GM19468 (cell line): ENCODE measurements around the gene VPS52.

Experiments used
- ATAC-seq: cut with Tn5 transposase; IDR thresholded peaks from one replicate; pipeline ENCODE4 v1.9.1; 2021; ENCODE audit warnings: mild to moderate bottlenecking, moderate library complexity, moderate number of reproducible peaks; ENCODE audit not compliant: unreplicated experiment; ENCODE audit errors: extremely low read depth

The VPS52 gene

DNA sequence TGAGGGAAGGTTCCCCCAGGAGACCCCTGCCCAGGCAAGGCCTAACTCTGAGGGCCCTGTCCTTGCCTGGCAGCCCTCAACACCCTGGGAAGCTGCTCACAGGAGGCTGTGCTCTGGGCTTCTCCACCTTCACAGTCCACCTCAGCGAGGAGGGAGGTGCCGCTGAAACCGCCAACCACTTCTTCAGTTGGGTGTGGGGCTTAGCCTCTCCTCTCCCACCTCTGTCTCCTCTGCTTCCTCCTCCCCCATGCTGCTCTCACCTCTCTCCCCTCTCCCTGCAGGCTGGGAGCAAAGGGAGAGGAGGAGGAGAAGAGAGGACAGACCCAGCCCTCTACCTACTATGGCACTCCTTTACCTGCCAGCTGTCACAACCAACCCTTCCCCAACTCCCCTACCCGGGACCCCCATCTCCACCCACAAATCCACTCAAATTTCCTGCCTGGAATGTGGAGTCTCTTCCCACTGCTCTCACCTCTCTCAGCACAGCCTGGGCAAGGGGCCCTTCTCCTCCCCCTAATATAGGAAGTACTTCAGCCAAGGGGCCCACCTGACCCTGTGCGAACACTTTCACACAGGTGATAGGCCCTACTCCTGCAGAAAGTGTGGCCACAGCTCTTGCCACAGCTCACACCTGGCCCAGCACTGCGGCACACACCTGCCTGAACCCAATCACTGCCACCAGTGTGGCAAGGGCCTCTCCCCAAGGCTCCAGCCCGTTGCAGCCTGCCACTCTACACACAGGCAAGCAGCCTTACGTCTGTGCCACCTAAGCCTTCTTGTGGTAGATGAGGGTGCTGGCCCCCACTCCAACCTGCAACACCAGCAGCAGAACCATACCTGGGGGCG lies 56.2 kb downstream of the VPS52 start:
- no peak for ATAC-seq

DNA sequence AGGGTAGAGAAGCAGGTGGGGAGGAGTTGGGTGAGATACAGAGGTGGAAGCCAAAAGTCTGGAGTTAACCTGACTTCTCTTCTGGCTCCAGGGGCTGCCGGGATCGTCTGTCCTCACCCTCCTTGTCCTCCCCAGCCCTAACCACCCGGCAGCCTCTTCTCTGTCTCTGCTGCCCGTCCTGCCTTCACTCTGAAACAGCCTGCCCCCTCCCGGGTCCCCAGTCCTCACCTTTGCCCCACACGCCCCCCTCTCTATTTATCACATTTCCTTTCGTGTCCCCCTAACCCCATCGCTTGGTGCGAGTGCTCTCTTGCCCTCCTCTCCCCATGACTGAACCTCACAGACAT lies 57.7 kb downstream of the VPS52 start:
- ATAC-seq = no peak

DNA sequence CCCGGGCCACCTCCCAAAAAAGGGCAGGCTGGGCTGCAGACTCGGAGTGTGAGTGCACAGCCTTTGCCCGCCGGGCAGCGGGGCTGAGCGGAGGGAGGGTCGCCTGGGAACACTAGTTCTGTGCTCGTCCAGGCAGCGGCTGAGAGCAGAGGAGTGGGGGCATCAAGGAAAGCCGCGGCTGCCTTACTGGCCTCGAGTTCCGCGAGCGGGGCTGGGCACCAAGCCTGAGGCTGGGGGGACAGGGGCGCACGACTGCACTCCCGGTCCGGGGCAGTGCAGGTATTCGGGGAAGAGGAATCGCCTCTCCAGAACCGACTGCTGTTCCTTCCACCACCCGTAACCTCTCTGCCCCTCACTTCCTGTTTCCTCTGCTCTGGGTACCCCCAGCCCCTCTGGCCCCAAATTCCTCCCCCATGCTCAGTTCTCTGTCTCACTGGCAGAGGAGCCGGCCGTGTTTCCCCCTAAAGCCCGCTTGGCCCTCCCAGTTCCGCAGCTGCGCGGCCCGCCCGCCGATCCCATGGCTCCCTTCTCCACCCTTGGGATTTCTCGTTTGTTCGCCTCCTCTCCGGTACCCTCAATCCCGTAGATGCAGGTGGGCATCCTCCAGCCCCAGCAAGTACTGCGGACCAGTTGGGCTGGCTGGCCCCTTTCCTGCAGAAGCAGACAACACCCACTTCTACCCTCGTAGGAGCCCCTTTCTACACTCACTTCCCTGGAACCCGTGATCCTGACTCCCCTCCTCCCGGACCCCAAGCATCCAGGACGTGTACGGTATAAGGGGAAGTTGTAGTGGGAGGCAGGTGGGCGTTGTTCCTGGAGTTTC lies 58.3 kb downstream of the VPS52 start:
- ATAC-seq = no peak

DNA sequence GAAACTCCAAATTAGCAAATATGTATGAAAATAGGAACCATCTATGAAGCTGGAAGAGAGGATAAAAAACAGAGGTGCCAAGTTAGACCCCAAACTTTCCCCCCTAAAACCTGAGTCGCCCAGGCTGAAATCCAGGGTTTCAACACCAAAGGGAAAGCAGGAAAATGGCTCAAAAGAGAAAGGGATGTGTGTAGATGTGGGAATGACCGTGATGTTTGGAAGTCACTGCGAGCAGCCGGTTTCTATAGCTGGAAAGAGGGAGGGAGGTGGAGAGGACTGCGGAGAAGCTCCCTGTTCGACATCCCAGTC lies 58.9 kb downstream of the VPS52 start:
- ATAC-seq = no peak

DNA sequence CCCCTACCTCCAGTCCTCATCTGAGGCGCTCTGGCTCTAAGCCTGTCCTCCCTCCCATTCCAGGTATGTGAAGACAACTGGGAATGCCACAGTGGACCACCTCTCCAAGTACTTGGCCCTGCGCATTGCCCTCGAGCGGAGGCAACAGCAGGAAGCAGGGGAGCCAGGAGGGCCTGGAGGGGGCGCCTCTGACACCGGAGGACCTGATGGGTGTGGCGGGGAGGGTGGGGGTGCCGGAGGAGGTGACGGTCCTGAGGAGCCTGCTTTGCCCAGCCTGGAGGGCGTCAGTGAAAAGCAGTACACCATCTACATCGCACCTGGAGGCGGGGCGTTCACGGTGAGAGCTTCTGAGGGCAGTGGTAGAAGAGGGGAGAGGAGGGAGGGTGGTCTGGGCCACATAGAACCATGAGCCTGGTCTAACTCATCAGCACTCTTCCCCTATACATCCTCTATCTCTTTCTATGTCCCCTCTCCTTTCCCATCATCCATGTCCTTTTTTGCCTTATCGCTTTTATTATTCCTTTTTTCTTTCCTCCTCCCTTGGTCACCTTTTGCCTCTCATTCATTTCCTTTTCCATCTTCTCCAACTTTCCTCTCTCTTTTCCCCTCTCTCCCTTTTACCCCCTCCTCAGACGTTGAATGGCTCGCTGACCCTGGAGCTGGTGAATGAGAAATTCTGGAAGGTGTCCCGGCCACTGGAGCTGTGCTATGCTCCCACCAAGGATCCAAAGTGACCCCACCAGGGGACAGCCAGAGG lies 59.8 kb downstream of the VPS52 start:
- ATAC-seq = no peak

DNA sequence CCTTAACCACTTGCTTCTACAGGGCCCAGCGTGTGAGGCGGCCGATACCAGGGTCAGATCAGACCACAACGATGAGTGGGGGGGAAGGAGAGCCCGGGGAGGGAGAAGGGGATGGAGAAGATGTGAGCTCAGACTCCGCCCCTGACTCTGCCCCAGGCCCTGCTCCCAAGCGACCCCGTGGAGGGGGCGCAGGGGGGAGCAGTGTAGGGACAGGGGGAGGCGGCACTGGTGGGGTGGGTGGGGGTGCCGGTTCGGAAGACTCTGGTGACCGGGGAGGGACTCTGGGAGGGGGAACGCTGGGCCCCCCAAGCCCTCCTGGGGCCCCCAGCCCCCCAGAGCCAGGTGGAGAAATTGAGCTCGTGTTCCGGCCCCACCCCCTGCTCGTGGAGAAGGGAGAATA lies 60.5 kb downstream of the VPS52 start:
- ATAC-seq = no peak

DNA sequence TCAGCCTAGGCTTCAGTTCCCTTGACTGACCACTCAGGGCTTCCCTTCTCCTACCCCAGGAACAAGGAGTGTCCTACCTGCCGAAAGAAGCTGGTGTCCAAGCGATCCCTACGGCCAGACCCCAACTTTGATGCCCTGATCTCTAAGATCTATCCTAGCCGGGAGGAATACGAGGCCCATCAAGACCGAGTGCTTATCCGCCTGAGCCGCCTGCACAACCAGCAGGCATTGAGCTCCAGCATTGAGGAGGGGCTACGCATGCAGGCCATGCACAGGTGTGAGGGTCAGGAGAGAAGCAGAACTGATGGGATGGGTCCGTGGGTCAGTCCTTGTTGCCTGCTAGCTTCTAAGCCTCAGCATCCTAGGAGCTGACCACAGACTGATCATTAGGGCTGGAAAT lies 61.8 kb downstream of the VPS52 start:
- ATAC-seq = no peak

DNA sequence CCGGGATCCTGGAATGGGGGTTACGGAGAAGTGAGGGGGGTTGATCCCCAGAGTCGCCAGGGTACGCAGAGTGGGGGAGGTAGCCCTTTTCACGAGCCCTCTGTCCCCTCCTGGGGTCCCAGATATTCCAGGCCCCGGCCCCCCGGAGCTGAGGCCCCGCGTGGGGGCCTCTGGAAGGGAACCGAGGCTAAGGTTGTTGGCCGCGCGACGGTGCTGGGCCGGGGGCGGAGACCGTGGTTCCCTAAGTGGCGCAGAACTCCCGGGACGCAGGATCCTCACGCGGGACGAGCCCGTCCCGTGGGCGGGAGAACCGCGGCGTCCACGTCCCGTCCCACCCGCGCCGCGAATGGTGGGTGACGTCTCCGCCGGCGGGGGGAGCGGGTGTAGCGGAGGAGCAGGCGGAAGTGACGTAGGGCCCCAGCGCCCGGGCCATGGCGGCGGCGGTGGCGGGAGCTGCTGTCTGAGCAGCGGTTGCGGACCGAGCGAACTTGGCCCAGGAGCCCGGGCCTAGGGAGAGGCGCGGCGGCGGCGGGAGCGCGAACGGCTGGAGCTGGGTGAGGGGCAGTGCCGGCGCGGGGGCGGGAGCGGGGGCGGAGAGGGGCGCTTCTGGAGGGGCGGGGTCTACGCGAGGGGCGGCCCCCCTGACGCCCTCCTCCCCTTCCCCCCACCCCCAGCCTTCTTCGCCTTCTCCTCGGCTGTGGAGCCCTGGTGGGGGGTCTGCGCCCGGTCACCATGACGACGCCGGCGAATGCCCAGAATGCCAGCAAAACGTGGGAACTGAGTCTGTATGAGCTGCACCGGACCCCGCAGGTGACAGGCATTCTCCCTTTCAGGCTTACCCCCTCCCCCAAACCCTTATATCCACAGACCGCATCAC lies 63.3 kb downstream of the VPS52 start, which contains the start of gene RING1:
Gene RING1, plus strand, starts transcription at position 410 of the 877 bp plus-strand sequence. Its CDS starts 323 bp downstream, at position 733.
- no peak for ATAC-seq

DNA sequence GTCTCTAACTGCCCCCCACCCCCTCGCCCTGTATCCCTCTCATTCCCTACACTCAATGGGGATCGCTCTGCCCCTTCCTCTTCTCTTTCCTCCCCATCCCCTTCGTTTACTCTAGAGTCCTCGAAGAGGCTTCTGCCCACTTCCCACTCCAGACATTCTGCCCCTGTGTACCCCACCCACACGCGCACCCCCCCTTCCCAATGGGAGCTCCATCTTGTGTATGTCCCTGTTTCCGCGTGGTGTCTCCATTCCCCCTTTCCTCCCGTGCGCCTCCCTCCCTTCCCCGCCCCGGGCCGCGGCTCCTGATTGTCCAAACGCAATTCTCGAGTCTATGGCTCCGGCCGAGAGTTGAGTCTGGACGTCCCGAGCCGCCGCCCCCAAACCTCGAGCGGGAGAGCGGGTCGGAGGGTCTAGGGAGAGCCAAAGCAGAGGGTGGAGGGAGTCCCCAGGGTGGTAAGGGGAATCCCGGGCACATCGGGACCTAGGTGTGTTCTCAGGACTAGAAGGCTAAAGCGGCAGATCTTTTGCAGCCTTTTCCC lies 64.1 kb downstream of the VPS52 start:
- ATAC-seq = no peak

DNA sequence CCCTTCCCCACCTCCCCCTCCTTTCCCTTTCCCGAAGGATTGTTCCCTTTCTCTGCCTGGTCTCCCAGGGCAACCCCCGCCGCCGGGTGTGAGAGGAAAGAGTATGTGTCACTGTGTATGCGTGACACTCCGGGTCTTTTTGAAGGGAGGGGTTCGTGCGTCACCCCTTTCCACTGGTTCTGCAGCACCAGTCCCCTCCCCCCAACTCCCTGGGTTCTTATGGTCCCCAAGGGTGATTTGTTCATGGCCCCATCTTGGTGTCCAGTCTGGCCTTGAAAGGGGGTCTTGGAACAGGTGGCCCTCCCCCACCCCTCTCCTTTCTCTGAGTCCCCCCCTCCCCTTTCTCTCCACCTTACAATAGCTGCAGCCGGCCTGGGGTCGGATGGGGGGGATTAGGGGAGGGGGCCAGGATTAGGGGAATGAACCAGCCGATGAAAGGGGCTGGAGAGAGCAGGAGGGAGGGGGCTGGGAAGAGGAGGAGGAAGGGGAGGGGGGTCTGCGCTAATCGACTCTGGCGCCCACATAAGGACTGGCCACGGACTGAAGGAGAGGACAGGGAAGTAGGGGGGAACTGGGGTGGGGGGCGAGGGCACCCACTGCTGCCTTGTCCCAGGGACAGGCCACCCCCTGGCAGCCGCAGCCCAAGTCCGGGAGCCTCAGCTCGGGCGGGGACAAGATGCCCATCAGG lies 64.7 kb downstream of the VPS52 start:
- ATAC-seq = no peak

DNA sequence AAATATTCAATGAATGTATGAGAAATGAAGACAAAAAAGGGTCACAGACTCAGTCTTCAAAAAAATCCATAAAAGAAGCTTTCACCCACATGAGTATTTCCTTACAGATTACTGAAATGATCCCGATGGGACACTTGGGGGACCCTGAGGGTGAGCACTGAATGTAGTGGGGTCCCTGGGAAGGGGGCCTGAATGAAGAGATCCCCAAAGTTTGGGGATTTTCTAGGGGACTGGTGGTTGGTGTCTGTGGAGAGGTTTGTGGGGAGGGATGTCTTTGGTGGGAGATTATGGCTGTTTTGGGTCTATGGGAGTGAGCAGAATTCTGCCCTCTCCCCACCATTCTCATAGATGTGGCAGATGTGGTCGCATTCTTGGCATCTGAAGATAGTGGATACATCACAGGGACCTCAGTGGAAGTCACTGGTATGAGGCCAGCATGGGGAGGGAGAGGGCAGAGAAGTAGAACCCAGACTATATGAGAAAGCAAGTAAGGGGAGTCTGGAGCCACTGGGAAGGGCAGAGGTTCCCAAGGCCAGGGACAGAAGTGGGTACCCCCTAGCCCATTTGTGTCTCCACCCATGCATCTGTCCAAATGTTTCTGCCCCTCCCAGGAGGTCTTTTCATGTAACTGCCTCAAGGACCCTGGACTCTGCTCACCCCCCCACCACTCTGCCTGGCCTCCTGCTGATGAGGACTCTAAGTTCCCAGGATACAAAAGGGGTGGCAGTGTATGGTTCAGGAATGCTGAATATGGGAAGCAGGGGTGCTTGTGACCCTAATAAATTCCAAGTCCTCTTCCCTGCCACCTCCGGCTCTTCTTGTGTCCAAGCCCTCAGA lies 65.4 kb downstream of the VPS52 start:
- ATAC-seq = no peak

DNA sequence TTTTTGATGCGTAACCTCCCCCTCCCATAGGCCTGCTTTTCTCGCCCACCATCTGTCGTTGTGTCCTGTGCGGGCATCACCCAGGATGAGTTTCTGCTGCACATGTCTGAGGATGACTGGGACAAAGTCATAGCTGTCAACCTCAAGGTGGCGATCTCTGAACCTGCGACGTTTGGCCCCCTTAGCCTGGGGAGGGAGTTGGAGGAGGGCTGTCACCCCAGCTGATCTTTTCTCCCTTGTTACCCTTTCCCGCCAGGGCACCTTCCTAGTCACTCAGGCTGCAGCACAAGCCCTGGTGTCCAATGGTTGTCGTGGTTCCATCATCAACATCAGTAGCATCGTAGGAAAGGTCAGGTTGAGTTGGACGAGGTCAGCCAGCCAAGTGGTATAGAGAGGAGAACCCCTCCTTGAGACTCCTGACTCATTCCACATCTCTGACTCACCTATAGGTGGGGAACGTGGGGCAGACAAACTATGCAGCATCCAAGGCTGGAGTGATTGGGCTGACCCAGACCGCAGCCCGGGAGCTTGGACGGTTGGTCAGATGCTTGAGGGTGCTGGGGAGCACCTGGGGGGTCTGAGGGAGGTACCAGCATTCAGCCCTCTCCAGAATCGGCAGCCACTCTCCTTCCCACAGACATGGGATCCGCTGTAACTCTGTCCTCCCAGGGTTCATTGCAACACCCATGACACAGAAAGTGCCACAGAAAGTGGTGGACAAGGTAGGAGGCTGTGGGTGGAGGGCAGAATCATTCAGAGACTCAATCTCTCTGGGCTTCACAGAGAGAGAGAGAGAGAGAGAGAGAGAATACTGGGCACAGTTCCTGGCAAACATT lies 66.3 kb downstream of the VPS52 start:
- no peak for ATAC-seq

DNA sequence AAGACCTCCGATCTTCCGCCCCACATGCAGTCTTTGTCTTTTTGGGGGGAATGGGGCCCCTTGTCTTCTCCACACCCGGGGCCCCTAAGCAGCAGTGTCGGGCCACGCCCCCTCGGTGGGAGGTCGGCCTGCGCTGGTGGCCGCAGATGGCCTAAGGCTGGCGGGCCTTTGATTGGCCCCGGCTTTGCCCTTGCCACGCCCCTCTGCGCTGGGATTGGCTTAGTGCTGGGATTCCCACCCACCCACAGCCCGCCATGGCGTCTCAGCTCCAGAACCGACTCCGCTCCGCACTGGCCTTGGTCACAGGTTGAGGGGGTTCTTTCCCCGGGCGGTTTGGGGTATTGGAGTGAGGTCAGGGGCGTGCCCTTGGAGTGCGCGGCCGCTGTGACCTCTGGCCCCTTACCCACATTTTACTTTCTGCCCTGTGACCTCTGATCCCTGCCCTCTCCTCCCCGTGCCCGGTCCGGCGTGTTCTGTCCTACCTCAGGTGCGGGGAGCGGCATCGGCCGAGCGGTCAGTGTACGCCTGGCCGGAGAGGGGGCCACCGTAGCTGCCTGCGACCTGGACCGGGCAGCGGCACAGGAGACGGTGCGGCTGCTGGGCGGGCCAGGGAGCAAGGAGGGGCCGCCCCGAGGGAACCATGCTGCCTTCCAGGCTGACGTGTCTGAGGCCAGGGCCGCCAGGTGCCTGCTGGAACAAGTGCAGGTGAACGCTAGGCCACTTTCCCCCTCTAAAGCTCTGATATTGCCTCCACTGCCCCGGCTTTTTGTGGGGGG lies 67.1 kb downstream of the VPS52 start, which contains the start of gene HSD17B8:
Gene HSD17B8, plus strand, starts transcription at position 241 of the 776 bp plus-strand sequence. Its CDS starts 14 bp downstream, at position 255.
- ATAC-seq = peak; percentile 60

DNA sequence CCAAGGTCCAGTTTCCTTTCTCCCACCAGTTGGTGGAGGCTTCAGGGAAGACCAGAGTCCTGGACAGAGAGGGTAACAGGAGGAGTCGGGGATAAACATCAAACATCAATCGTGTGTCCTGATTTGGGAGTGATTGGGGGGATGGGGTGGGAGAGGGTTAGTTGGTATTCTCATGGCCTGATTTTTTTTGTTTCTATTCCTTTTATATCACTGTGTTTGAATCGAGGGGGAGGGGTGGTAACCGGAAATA lies 67.6 kb downstream of the VPS52 start:
- ATAC-seq = no peak

DNA sequence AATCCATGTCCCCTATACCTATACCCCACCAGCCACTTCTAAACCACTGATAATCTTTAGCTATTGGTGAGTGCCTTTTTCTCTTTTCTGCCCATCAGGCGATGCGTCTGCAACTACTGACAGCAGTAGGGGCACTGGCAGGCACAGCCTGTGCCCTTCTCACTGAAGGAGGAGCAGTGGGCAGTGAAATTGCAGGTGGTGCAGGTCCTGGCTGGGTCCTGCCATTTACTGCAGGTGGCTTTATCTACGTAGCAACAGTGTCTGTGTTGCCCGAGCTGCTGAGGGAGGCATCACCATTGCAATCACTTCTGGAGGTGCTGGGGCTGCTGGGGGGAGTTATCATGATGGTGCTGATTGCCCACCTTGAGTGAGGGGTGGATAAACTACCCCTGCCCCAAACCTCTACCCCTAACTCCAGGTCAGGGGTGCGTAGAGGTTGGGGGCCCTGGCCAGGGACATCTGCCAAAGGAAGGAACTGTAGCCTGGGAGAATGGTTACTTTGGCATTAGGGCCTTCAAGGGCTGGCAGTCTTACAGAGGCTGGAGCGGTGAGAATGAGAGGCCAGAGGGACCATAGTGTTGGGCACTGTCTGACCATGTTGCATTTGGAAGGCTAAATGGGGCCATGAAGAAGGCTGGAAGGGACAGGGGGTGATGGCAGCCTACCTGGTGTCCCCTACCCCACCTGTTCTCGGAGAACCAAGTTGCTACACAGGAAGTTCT lies 68.1 kb downstream of the VPS52 start:
- no peak for ATAC-seq

DNA sequence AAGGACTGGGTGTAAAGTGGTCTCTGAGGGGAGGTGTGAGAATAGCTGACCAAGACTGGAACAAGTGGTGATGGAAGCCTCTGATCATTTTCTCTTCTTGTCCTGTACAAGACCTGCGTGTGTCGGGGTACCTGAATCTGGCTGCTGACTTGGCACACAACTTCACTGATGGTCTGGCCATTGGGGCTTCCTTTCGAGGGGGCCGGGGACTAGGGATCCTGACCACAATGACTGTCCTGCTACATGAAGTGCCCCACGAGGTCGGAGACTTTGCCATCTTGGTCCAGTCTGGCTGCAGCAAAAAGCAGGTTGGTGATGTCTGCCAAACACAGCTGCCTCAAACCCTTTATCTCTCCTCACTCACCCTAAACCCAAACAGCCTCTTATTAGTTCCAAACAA lies 68.9 kb downstream of the VPS52 start:
- no peak for ATAC-seq
